Astrocyte of the spinal cord (primary cell): Measurements from ENCODE around the gene TFDP1.

Source experiments
- DNase-seq: peaks from one replicate; pipeline ENCODE4 v3.0.0; 2011; ENCODE audit warnings: low read depth, low spot score
- H3K4me3 ChIP-seq: 2 replicates; pipeline ENCODE4 v1.5.1; 2011; ENCODE audit warnings: low read depth, mild to moderate bottlenecking, low read length, moderate library complexity
- CTCF ChIP-seq: IDR thresholded peaks from 2 replicates; pipeline ENCODE4 v1.5.1; 2012; ENCODE audit warnings: low read depth, mild to moderate bottlenecking, low read length, inconsistent platforms
- in situ Hi-C: cut with HindIII; loops from 2 replicates; pipeline ENCODE4 v1.10.0; 2017; ENCODE audit warnings: low sequenced_read_pairs

TFDP1 gene

GRCh38 chr13:113596321-113597200, 12.0 kb downstream of the TFDP1 start:
- in situ Hi-C loops = no loop called here
- H3K4me3 ChIP-seq = no peak overlapping the region
- no peak for TF ChIP-seq CTCF
- DNase-seq = no peak

DNA sequence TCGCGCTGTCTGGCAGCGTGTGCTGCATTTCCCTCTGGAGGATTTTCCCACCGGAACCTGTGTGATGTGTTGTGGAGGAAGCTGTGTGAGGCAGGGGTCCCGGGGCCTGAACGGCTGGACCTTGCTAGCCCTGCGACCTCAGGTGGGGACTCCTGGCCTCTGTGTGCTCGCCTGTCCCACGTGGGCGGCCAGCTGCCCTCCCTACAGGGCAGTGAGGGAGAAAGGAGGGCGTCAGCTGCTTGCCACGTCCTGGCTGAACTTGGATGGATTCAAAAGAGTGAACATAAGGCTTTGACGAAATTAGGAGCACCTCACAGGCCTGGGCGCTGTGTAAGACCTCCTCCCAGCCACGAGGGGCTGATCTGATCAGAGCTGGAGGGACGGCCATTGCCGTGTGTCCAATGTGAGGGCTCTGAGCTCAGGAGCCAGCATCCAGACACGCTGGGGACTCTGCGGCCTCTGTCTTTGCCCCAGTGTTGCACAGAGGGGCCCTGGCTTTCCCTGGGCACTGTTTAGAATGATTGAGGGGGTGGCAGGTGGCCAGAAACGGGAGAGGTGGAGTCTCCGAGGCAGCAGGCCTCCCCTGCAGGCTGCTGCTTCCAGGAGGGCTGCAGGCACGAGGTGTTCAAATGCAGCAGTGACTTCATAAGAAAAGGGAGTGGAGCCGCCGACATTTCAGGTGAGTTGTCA, 13.0 kb downstream of the TFDP1 start:
- no peak overlapping the region for H3K4me3 ChIP-seq
- no peak for DNase-seq
- in situ Hi-C loops = no loop called here
- no peak for TF ChIP-seq CTCF

- DNase-seq = no peak
- no peak overlapping the region for H3K4me3 ChIP-seq
- in situ Hi-C loops = no loop called here
- TF ChIP-seq CTCF = no peak
These were observed 13.5 kb downstream of the TFDP1 start for GRCh38 chr13:113598081-113598410.

- in situ Hi-C loops = no loop called here
- no peak for TF ChIP-seq CTCF
- DNase-seq = no peak
- no peak overlapping the region for H3K4me3 ChIP-seq
These were observed 13.9 kb downstream of the TFDP1 start for GRCh38 chr13:113598481-113598880.

- no peak overlapping the region for H3K4me3 ChIP-seq
- no peak for DNase-seq
- no peak for TF ChIP-seq CTCF
- in situ Hi-C loops = no loop called here
These were observed 14.8 kb downstream of the TFDP1 start for GRCh38 chr13:113599391-113599790.

DNA sequence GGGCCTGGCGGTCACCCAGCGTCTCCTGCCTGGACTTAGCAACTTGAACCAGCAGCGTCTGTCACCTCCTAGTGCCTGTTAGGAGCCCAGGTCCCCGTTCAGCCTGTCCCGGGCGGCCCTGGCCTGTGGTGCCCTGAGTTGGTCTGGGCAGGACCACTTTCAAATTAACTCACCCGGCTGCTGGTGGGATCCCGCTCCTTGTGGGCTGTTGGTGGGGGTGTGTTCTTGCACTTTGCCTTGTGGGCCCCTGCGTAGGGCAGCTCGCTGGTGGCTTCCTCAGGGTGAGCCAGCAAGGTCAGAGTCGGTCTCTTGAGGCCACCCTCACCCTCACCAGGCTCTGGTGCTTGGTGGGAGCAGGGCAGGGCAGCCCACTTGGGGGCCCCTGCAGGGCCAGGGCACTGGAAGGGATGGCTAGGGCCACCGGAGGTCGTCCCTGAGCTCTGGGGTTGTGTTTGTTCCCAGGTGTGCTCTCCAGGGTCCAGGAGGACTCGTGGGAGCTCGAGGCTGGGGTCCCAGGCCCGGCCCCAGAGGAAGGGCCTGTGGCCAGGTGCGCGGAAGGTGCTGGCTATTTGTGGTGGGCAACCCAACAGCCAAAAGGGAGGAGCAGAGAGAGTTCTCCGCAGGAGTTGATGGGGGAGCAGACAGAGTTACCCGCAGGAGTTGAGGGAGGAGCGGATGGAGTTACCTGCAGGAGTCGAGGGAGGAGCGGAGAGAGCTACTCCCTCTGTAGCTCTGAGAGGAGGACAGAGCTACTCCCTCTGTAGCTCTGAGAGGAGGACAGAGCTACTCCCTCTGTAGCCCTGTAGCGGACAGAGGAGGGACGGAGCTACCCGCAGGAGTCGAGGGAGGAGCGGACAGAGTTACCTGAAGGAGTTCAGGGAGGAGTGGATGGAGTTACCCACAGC, 16.9 kb downstream of the TFDP1 start:
- in situ Hi-C loops = no loop called here
- no peak for DNase-seq
- H3K4me3 ChIP-seq = no peak overlapping the region
- TF ChIP-seq CTCF = no peak
